ENCODE data around the gene SP2. TPM values are rescaled to one million over a fixed set of nuclear protein-coding genes. Genes with fewer than 3 reads are reported as not detected.

SP2 gene
- total and polyA plus RNA-seq, 2 of the 8 experiments (the other 6 are each of a cell fraction or from before 2014, with no cell fraction given) = 5.6 to 13.8 TPM

DNA sequence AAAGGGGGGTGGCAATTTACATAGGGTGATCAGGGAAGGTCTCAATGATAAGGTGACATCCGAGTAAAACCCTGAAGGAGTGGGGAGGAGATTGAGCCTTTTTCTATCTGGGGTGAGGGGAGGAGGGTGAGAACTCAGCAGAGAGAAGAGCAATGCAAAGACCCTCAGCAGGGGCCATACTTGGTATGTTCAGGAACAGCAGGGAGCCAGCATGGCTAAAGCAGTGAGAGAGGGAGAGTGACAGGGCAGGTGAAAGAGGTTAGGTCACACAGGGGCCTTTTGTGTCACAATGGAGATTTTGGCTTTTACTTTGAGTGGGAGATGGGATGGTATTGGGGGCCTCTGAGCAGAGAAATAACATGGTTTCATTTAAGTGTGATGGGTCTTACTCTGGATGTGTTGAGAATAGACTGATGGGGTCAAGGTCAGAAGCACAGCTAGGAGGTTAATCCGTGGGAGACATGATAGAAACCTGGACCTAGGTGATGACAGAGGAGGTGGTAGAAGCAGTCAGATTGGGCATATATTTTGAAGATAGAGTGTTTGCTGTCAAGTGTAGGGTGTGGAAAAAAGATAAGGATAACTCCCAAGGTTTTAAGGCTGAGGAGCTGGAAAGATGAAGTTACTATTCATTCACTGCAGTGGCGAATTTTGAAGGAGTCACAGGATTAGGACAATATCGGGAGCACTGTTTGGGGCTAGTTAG lies 6.2 kb downstream of the SP2 start (continued):
- TF ChIP-seq, protein P1, sequence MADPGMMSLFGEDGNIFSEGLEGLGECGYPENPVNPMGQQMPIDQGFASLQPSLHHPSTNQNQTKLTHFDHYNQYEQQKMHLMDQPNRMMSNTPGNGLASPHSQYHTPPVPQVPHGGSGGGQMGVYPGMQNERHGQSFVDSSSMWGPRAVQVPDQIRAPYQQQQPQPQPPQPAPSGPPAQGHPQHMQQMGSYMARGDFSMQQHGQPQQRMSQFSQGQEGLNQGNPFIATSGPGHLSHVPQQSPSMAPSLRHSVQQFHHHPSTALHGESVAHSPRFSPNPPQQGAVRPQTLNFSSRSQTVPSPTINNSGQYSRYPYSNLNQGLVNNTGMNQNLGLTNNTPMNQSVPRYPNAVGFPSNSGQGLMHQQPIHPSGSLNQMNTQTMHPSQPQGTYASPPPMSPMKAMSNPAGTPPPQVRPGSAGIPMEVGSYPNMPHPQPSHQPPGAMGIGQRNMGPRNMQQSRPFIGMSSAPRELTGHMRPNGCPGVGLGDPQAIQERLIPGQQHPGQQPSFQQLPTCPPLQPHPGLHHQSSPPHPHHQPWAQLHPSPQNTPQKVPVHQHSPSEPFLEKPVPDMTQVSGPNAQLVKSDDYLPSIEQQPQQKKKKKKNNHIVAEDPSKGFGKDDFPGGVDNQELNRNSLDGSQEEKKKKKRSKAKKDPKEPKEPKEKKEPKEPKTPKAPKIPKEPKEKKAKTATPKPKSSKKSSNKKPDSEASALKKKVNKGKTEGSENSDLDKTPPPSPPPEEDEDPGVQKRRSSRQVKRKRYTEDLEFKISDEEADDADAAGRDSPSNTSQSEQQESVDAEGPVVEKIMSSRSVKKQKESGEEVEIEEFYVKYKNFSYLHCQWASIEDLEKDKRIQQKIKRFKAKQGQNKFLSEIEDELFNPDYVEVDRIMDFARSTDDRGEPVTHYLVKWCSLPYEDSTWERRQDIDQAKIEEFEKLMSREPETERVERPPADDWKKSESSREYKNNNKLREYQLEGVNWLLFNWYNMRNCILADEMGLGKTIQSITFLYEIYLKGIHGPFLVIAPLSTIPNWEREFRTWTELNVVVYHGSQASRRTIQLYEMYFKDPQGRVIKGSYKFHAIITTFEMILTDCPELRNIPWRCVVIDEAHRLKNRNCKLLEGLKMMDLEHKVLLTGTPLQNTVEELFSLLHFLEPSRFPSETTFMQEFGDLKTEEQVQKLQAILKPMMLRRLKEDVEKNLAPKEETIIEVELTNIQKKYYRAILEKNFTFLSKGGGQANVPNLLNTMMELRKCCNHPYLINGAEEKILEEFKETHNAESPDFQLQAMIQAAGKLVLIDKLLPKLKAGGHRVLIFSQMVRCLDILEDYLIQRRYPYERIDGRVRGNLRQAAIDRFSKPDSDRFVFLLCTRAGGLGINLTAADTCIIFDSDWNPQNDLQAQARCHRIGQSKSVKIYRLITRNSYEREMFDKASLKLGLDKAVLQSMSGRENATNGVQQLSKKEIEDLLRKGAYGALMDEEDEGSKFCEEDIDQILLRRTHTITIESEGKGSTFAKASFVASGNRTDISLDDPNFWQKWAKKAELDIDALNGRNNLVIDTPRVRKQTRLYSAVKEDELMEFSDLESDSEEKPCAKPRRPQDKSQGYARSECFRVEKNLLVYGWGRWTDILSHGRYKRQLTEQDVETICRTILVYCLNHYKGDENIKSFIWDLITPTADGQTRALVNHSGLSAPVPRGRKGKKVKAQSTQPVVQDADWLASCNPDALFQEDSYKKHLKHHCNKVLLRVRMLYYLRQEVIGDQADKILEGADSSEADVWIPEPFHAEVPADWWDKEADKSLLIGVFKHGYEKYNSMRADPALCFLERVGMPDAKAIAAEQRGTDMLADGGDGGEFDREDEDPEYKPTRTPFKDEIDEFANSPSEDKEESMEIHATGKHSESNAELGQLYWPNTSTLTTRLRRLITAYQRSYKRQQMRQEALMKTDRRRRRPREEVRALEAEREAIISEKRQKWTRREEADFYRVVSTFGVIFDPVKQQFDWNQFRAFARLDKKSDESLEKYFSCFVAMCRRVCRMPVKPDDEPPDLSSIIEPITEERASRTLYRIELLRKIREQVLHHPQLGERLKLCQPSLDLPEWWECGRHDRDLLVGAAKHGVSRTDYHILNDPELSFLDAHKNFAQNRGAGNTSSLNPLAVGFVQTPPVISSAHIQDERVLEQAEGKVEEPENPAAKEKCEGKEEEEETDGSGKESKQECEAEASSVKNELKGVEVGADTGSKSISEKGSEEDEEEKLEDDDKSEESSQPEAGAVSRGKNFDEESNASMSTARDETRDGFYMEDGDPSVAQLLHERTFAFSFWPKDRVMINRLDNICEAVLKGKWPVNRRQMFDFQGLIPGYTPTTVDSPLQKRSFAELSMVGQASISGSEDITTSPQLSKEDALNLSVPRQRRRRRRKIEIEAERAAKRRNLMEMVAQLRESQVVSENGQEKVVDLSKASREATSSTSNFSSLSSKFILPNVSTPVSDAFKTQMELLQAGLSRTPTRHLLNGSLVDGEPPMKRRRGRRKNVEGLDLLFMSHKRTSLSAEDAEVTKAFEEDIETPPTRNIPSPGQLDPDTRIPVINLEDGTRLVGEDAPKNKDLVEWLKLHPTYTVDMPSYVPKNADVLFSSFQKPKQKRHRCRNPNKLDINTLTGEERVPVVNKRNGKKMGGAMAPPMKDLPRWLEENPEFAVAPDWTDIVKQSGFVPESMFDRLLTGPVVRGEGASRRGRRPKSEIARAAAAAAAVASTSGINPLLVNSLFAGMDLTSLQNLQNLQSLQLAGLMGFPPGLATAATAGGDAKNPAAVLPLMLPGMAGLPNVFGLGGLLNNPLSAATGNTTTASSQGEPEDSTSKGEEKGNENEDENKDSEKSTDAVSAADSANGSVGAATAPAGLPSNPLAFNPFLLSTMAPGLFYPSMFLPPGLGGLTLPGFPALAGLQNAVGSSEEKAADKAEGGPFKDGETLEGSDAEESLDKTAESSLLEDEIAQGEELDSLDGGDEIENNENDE (IDR thresholded peaks at IDR 0.05; ENCODE audit: insufficient replicate concordance, low read length) = no peak
- TF ChIP-seq CBX8 (IDR thresholded peaks at IDR 0.05; ENCODE audit: borderline replicate concordance, low read depth, low read length) = no peak
- 0 out of 3 replicates have a peak, but pooled peaks of 1 of the 2 experiments have one; percentile 6 for TF ChIP-seq EP300 (IDR thresholded peaks at IDR 0.05; ENCODE audit: borderline replicate concordance in 1 of 2, low read depth in 2 of 2, low read length in 2 of 2)
- no peak for TF ChIP-seq BRCA1 (IDR thresholded peaks at IDR 0.05; ENCODE audit: low read depth, low read length)
- no peak; a peak in 1 of 3 replicates for TF ChIP-seq POLR2A (IDR thresholded peaks at IDR 0.05; ENCODE audit: control extremely low read depth in 1 of 2, low read depth in 2 of 2, low read length in 2 of 2)
- no peak for TF ChIP-seq RFX5 (IDR thresholded peaks at IDR 0.05; ENCODE audit: borderline replicate concordance, low read depth, low read length)
- TF ChIP-seq CBX5 (IDR thresholded peaks at IDR 0.05; ENCODE audit: low read depth, low read length) = no peak
- no peak for TF ChIP-seq HDAC6 (IDR thresholded peaks at IDR 0.05; ENCODE audit: low read depth, low read length)
- TF ChIP-seq SP4 (IDR thresholded peaks at IDR 0.05; ENCODE audit: low read length) = no peak
- no peak for TF ChIP-seq CEBPB (IDR thresholded peaks at IDR 0.05; ENCODE audit: low read depth, low read length)
- TF ChIP-seq BACH1 (IDR thresholded peaks at IDR 0.05; ENCODE audit: low read length) = 0 out of 2 replicates have a peak, but pooled peaks have one; percentile 15
